Coronary artery (tissue), 2 donors: Measurements from ENCODE around the gene HYLS1.
A peak's percentile ranks its signal among the peaks of the same experiment; 100 is the strongest.

Experiments used
- DNase-seq: peaks from one replicate; pipeline ENCODE4 v3.0.0-alpha.2; 2017; ENCODE audit warnings: low spot score
- H3K27ac ChIP-seq, 2 donors: fragments of 200-600 bp; sonication (generic); one replicate each; pipeline ENCODE4 v1.5.1; 2016 to 2019
- H3K4me3 ChIP-seq: fragments of 200-600 bp; sonication (generic); 2 replicates; pipeline ENCODE4 v1.5.1; 2016; ENCODE audit warnings: mild to moderate bottlenecking, moderate library complexity
- CTCF ChIP-seq: fragments of 200-600 bp; sonication (generic); IDR thresholded peaks from one replicate; pipeline ENCODE4 v1.5.1; 2019; ENCODE audit warnings: antibody characterized with exemption

HYLS1 gene

GRCh38 chr11:125935056-125935455 lies 47.6 kb downstream of the HYLS1 start:
- H3K27ac ChIP-seq, result no peak overlapping the region
- no peak for DNase-seq
- no peak for TF ChIP-seq CTCF
- no peak overlapping the region for H3K4me3 ChIP-seq

GRCh38 chr11:125935618-125936199 lies 48.2 kb downstream of the HYLS1 start:
- DNase-seq, result no peak
- H3K4me3 ChIP-seq, result no peak overlapping the region
- H3K27ac ChIP-seq, result no peak overlapping the region
- TF ChIP-seq CTCF, result no peak

- TF ChIP-seq CTCF, result no peak
Measured at GRCh38 chr11:125938418-125938817, 51.0 kb downstream of the HYLS1 start.

GRCh38 chr11:125939081-125939521 lies 51.6 kb downstream of the HYLS1 start:
- peak; percentile 67 for DNase-seq
- H3K4me3 ChIP-seq, result no peak overlapping the region
- no peak overlapping the region for H3K27ac ChIP-seq
- TF ChIP-seq CTCF, result no peak

More at GRCh38 chr11:125938418-125938817, 51.0 kb downstream of the HYLS1 start:
- Histone ChIP-seq H3K4me3 (no peak overlapping the region), H3K27ac (no peak overlapping the region)
- DNase-seq, result peak; percentile 53

GRCh38 chr11:125940145-125940544 lies 52.7 kb downstream of the HYLS1 start:
- no peak overlapping the region for H3K4me3 ChIP-seq
- DNase-seq, result peak; percentile 7
- no peak overlapping the region for H3K27ac ChIP-seq
- TF ChIP-seq CTCF, result no peak

- DNase-seq, result peak; percentile 52
- no peak for TF ChIP-seq CTCF
- no peak overlapping the region for H3K4me3 ChIP-seq
- no peak overlapping the region for H3K27ac ChIP-seq
Measured at GRCh38 chr11:125941267-125941618, 53.8 kb downstream of the HYLS1 start.
